ENCODE measurements around the gene GTPBP8.
"Not testable (repeated sequence)": the region's sequence is repeated elsewhere in the genome, so short reads cannot be mapped to it uniquely, and the experiment has no call there.

Gene GTPBP8

GRCh38 chr3:113002037-113002436, 11.3 kb downstream of the GTPBP8 start:
- no peak for DNase-seq

GRCh38 chr3:113002679-113003078, 11.9 kb downstream of the GTPBP8 start:
- no peak for DNase-seq

- no peak for DNase-seq
Observed at GRCh38 chr3:113005611-113006010, 14.8 kb downstream of the GTPBP8 start.

DNA sequence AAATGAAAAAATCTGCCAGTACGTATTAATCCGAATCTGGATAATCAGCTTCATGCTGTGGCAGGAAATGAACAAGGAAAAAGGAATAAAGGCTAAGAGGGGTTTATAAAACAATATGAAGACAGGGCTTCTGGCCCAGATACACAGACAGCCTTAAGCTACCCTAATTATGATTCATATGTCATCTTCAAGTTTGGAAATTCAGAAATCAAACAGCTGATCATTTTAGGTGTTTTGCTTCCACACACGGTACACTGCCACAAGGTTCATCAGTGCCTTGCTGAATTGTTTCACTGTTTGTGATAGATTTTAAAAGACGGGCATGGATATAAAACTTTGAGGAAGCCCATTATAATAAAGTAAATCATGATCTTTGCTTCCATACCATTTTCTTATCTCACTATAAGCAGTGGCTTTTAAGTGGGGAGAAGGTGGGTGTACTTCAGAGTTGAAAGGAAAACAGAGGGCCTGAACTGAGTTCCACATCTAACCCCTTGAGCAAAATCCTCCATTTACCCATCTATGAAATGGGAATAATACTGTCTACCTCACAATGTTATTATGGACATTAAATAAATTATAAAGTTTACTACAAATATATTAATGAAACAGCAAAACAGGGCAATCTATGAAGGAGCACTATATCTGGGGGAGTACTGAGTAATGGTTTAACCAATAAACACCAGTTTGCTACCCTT, 15.7 kb downstream of the GTPBP8 start:
- no peak for DNase-seq

DNA sequence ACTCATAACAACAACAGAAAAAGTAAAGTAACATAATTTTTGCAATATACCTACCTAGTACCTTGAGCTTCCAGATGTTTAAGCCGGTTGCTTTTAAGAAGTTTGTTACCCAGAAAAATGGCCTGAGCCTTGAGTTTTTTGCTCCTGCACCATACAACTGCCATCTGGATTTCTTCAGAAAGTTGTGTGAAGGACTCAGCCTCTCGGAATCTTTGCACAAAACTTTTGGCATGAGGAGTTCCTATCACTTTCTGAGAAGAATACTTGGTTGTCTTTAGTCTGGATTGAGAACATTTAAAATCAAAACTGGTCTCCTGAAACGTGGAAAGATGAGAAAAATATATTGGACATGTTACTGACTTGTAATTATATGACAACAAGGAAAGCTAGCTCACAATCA, 17.3 kb downstream of the GTPBP8 start:
- DNase-seq, result no peak

DNA sequence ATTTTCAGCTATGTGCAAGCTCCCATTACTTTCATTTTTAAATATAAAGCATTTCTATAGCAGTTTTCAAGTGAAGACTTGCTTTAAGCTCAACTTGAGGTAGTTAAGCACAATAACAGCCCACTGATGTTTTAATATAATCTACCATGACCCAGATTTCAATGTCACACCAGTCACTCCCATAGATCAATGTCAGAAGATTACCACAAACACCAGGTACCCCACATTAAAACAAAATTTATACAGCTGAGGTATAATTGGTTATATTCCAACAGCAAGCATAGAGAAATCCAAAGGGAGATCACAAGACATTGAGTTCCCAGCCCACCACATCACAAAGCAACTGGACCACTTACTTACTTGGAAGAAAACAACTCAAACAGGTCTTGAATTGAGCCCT, 22.8 kb downstream of the GTPBP8 start:
- no peak for DNase-seq

- no peak for DNase-seq
Observed at GRCh38 chr3:113018536-113019181, 27.9 kb downstream of the GTPBP8 start.

DNA sequence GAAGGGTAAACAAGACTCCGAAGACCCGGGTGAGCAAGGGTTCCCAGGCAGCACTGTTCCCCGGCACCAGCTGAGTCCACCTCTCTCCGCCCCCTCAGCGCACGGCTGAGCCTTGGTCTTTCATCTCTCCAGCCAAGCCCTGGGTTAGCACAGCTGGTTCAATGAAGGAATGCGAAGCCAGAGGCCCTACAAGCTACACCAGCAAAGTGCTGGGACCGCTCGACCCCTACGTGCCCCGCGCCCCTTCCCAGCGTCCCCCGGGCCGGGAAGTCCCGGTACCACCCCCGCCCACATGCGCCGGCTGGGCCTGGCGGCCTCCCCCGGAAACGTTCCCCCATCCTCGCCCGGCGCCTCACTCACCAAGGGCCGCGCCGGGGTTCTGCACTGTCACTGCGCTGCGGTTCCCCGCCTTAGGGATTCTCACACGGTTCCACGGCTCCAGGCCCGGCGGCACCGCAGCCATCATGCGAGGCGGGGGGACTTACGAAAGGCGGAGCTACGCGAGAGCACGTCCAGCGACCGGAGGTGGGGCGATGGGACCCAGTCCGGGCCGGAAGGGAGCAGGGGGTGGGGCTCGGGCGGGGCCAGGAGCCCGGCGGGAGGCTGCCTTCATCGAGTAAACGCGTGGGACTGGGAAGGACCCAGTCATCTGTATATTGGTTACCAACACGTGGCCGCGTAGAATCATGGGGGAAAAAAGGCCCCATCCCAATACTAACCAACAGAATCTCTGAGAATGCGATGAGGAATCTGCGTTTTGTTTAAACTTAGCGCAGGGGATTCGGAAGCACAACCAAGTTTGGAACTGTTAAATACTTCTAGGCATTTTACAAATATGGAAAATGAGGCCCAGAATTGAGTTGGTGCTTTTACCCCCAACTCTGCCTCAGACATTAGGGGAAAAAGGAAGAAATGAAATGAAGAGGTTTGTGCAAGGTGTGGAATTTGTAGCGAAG, 28.7 kb downstream of the GTPBP8 start:
- DNase-seq, result peak; percentile 78

- no peak for DNase-seq
Observed at GRCh38 chr3:113021471-113021870, 30.7 kb downstream of the GTPBP8 start.

DNA sequence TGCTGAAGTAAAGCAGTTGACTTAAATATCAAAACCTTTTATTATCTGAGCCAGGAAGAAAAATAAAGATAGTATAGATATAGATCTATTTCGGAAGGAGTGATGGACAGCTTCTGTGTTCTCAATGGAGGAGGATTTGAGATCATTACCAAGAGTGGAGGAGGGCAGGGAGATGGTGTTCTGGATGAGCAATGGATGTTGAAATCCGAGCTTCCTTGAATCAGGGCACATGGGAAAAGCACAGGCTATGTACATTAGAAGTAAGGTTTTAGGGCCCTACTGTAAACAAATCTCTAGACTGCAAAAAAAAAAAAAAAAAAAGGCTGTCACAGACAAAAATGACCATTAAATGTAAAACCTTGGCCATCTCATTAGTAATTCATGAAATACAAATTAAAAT, 43.2 kb downstream of the GTPBP8 start:
- DNase-seq, result no peak

- peak; percentile 20 for DNase-seq
Observed at GRCh38 chr3:113035387-113035982, 44.7 kb downstream of the GTPBP8 start.

DNA sequence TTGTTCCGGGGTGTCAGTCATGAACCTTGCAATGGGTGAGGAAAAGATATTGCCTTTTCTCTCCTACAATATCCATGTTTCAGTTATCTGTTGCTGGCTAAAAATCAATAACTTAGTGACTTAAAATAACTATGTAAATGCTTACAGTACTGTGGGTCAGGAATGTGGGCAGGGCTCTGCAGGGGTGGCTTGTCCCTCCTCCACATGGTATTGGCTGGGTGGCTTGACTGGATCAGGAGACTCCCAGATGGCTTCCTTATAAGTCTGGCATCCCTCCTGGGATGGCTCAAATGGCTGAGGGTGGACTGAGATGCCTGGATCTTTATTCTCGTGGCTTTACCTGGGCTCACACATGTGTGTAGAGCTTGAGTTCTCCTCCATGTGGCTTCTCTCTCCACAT, 47.5 kb downstream of the GTPBP8 start:
- DNase-seq, result no peak

GRCh38 chr3:113039546-113039945, 48.8 kb downstream of the GTPBP8 start:
- DNase-seq, result no peak

DNA sequence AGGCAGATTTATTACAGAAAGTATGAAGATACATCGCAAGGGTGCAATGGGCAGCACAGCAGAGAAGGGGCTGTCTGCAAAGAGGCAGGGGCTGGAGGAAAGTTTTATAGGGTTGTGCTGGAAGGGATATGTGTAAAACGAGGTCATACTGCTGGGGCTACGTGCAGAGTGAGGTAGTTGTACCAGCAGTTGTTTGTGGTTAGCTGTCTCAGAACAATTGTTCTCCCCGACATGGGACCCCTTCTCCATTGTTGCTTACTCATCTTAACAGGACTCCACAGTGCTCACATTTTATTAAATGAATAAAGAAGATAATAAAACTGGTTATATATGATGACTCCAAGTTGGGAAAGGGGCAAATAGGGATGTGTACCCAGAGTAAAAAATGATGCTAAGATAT, 49.4 kb downstream of the GTPBP8 start:
- DNase-seq, result no peak

DNA sequence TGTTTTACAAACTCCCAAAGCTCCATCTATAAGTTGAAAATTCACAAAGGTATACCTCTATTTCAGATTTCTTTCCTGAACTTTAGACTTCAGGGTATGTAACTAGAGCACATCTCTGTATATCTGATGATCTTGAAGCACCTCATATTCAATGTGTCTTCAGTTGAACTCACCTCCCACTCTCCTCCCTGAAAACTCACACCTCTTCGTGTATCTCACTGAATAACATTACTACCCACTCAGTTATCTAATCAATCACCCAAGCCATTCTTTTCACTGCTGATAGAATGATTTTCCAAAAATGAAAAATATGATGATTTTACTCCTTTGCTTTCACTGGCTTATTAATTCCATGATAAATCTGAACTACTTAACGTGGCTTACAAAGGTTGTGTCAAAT, 52.9 kb downstream of the GTPBP8 start:
- DNase-seq, result no peak

- not testable (repeated sequence) for DNase-seq
Observed at GRCh38 chr3:113046186-113046965, 55.6 kb downstream of the GTPBP8 start.

DNA sequence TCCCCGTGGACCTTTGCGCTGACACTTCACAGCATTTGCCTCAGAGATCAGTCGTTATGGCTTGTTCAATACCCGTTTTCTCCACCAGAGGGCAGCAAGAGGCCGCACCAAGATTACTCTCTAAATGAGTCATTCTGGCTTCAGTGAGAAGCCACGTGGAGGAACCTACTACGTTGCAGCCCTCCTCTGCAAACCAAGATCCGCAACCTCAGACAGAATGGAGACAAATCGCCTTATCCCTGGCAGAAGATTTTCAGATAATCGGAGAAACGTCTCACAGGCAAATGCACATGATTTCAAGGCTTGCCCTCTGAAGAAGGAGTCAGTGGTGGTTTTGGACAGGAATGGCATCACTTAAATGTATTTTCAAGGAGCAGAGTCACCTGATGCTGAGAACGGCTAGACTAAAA, 60.5 kb downstream of the GTPBP8 start:
- DNase-seq, result peak; percentile 45

Data from SHP77 treated with DMSO at 0.1 percent for 48 hours (cell line).